IMR-90 (cell line): ENCODE measurements around the gene TOR2A. TPM values are rescaled to one million over a fixed set of nuclear protein-coding genes. Genes with fewer than 3 reads are reported as not detected.

Experiments
- ATAC-seq: fragments of 200-7000 bp; cut with Tn5 transposase; 2 replicates; pipeline ENCODE4 v1.9.1; 2020; ENCODE audit warnings: low read depth, mild to moderate bottlenecking, moderate library complexity
- BruUV-seq: library from RNA; stranded (reverse); fragments of 400-500 nt; replicated peaks from 2 replicates; lab custom pipeline; 2021; lab: Mats Ljungman, UMichigan
- CTCF ChIA-PET: fragments of 300-600 bp; formaldehyde crosslinking; extraction: SDS; loops from one replicate; lab custom pipeline; 2021; ENCODE audit warnings: antibody characterized with exemption; lab: Yijun Ruan, JAX
- POLR2A ChIA-PET: fragments of 300-600 bp; sonication (Branson Sonifier 250); formaldehyde crosslinking; loops from one replicate; lab custom pipeline; 2022; ENCODE audit warnings: antibody characterized with exemption; ENCODE audit not compliant: unreplicated experiment; lab: Charles Lee
- DNase-seq: peaks from one replicate; pipeline ENCODE4 v3.0.0; 2013
- H2AFZ ChIP-seq: replicated peaks from 2 replicates; pipeline ENCODE3; 2013; ENCODE audit warnings: low read length, mild to moderate bottlenecking; ENCODE audit not compliant: poor library complexity
- H2AK5ac ChIP-seq: 2 replicates; pipeline ENCODE4 v1.6.1; 2013; ENCODE audit warnings: low read depth, low read length, inconsistent platforms
- H2AK9ac ChIP-seq: replicated peaks from 2 replicates; pipeline ENCODE3; 2013; ENCODE audit warnings: mild to moderate bottlenecking, low read depth, low read length, moderate library complexity; ENCODE audit not compliant: poor library complexity
- H2BK120ac ChIP-seq: 2 replicates; pipeline ENCODE4 v1.6.1; 2013; ENCODE audit warnings: low read depth, low read length, inconsistent platforms
- H2BK15ac ChIP-seq: 3 replicates; pipeline ENCODE4 v1.6.1; 2013; ENCODE audit warnings: low read depth, low read length, inconsistent platforms
- H2BK20ac ChIP-seq: 2 replicates; pipeline ENCODE4 v1.6.1; 2013; ENCODE audit warnings: low read depth, mild to moderate bottlenecking, inconsistent platforms, low read length, moderate library complexity
- H2BK5ac ChIP-seq: 2 replicates; pipeline ENCODE4 v1.6.1; 2013; ENCODE audit warnings: mild to moderate bottlenecking, low read depth, low read length, inconsistent platforms; ENCODE audit not compliant: poor library complexity, severe bottlenecking
- H3K14ac ChIP-seq: replicated peaks from 2 replicates; pipeline ENCODE4 v1.6.1; 2013; ENCODE audit warnings: low read depth, low read length, inconsistent platforms
- H3K18ac ChIP-seq: 2 replicates; pipeline ENCODE4 v1.6.1; 2013; ENCODE audit warnings: low read depth, low read length, control low read depth
- H3K23ac ChIP-seq: 2 replicates; pipeline ENCODE4 v1.6.1; 2013; ENCODE audit warnings: low read depth, low read length, inconsistent platforms
- H3K27ac ChIP-seq: 2 replicates; pipeline ENCODE4 v1.5.1; 2013; ENCODE audit warnings: mild to moderate bottlenecking, control low read depth, low read length; ENCODE audit not compliant: insufficient read depth
- H3K27me3 ChIP-seq: 2 replicates; pipeline ENCODE4 v1.6.1; 2013; ENCODE audit warnings: low read length; ENCODE audit not compliant: control insufficient read depth, insufficient read depth
- H3K36me3 ChIP-seq: 2 replicates; pipeline ENCODE4 v1.6.1; 2013; ENCODE audit warnings: low read length, mixed read lengths; ENCODE audit not compliant: control insufficient read depth, insufficient read depth
- H3K4ac ChIP-seq: 2 replicates; pipeline ENCODE4 v1.6.1; 2013; ENCODE audit warnings: low read depth, low read length, inconsistent platforms
- H3K4me1 ChIP-seq: 2 replicates; pipeline ENCODE4 v1.6.1; 2013; ENCODE audit warnings: low read length, mixed read lengths; ENCODE audit not compliant: control insufficient read depth, insufficient read depth
- H3K4me2 ChIP-seq: 2 replicates; pipeline ENCODE4 v1.6.1; 2013; ENCODE audit warnings: low read depth, mild to moderate bottlenecking, control low read depth, low read length, moderate library complexity
- H3K4me3 ChIP-seq: 2 replicates; pipeline ENCODE4 v1.5.1; 2013; ENCODE audit warnings: low read depth, mild to moderate bottlenecking, control low read depth, low read length, moderate library complexity; ENCODE audit not compliant: insufficient read depth
- H3K56ac ChIP-seq: 2 replicates; pipeline ENCODE4 v1.6.1; 2013; ENCODE audit warnings: low read length, inconsistent platforms; ENCODE audit not compliant: insufficient read depth; ENCODE audit errors: extremely low read depth
- H3K79me1 ChIP-seq, 2 experiments: 2 replicates each; pipeline ENCODE4 v1.6.1; 2013; ENCODE audit warnings: low read length in 2 of 2, inconsistent platforms in 1 of 2, low read depth in 1 of 2
- H3K9ac ChIP-seq: 2 replicates; pipeline ENCODE4 v1.6.1; 2013; ENCODE audit warnings: low read depth, low read length, control low read depth
- H3K9me1 ChIP-seq: 2 replicates; pipeline ENCODE4 v1.6.1; 2013; ENCODE audit warnings: low read length, inconsistent platforms; ENCODE audit not compliant: insufficient read depth
- H3K9me3 ChIP-seq: 2 replicates; pipeline ENCODE4 v1.6.1; 2013; ENCODE audit warnings: low read length; ENCODE audit not compliant: control insufficient read depth, insufficient read depth
- H4K20me1 ChIP-seq: 2 replicates; pipeline ENCODE4 v1.6.1; 2013; ENCODE audit warnings: low read length, inconsistent platforms; ENCODE audit not compliant: insufficient read depth
- H4K5ac ChIP-seq: 2 replicates; pipeline ENCODE4 v1.6.1; 2013; ENCODE audit warnings: mild to moderate bottlenecking, low read depth, low read length, control low read depth
- H4K8ac ChIP-seq, 2 experiments: 2 replicates each; pipeline ENCODE4 v1.6.1; 2013; ENCODE audit warnings: low read depth in 2 of 2, low read length in 2 of 2, control low read depth in 1 of 2, inconsistent platforms in 1 of 2
- H4K91ac ChIP-seq: 2 replicates; pipeline ENCODE4 v1.6.1; 2013; ENCODE audit warnings: low read depth, low read length, inconsistent platforms; ENCODE audit not compliant: insufficient read depth
- CHD1 ChIP-seq: IDR thresholded peaks from 2 replicates; pipeline ENCODE4 v1.6.1; 2012; ENCODE audit warnings: low read depth, low read length, improper control_type of control experiment
- WGBS, 2 experiments: methylation state at CpG; one replicate each; pipeline versions ENCODE4 v1.1.5 to v1.1.7; 2013; ENCODE audit warnings: missing lambda C conversion rate in 2 of 2; ENCODE audit not compliant: insufficient read length in 1 of 2; ENCODE audit errors: extremely low coverage in 2 of 2; 5-methylcytosine and 5-hydroxymethylcytosine counted together
- dilution Hi-C: fragments of 300-500 bp; cut with HindIII; formaldehyde crosslinking; loops from one replicate; pipeline ENCODE4 v1.14.3; 2018; ENCODE audit warnings: low sequenced_read_pairs; ENCODE audit not compliant: unreplicated experiment
- in situ Hi-C: fragments of 300-500 bp; cut with MboI; formaldehyde crosslinking; loops from 3 replicates; pipeline ENCODE4 v1.14.3; 2019; ENCODE audit warnings: low sequenced_read_pairs, inconsistent platforms, mixed read lengths
- intact Hi-C: fragments of 100-400 bp; cut with micrococcal nuclease; formaldehyde crosslinking; loops from 2 replicates; pipeline ENCODE4 v1.10.0; 2022
- polyA plus RNA-seq, 3 experiments: library from polyadenylated mRNA; depleted of rRNA; stranded (reverse); fragments of >200 nt; gene quantifications; 2 replicates each; pipeline ENCODE4 v1.2.3, GENCODE V29; 2012; ENCODE audit warnings: low replicate concordance in 1 of 3
- total RNA-seq: library from RNA; depleted of rRNA; stranded (reverse); fragments of >200 nt; gene quantifications from 2 replicates; pipeline ENCODE4 v1.2.3, GENCODE V29; 2012

Gene TOR2A
- total and polyA plus RNA-seq, 2 of the 4 experiments (the other 2 are of a cell fraction): 0.90 to 12.5 TPM

DNA sequence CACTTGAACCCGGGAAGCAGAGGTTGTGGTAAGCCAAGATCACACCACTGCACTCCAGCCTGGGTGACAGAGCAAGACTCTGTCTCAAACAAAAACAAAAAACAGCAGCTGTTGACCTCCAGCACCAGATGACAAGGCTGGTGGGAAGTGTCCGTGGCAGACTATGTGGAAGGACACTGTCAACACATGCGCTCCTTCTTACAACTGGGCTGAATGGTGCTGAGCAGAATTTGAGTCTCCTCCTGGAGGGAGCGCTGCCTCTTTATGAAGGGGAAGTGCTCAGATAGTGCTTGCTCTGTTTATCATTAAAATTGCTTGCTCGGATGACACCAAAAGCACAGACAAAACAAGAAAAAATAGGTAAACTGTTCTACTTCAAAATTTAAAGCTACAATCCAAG is 37.5 kb downstream of the TOR2A start:
- Histone ChIP-seq H3K79me1 (no peaks in the 10 kb centered on the region), H3K9me1 (peaks cover 3% of the 10 kb centered on the region), H3K9me3 (no peaks in the 10 kb centered on the region), H3K36me3 (0 out of 2 replicates have a peak, but pooled peaks cover 2% of the 10 kb centered on the region), H2AFZ (no peak overlapping the region), H3K4me1 (no peaks in the 10 kb centered on the region), H4K5ac (no peak overlapping the region), H4K20me1 (no peaks in the 10 kb centered on the region), H3K14ac (no peak overlapping the region), H3K4me2 (no peak overlapping the region), H3K4me3 (no peak overlapping the region), H3K56ac (no peak overlapping the region), H2BK120ac (no peak overlapping the region), H2AK5ac (no peak overlapping the region), H2BK20ac (no peak overlapping the region), H3K18ac (no peak overlapping the region), H3K23ac (no peak overlapping the region), H3K27ac (no peak overlapping the region), H2BK5ac (no peak overlapping the region), H3K9ac (no peak overlapping the region), H4K8ac (no peak overlapping the region), H3K27me3 (no peaks in the 10 kb centered on the region), H2BK15ac (no peak overlapping the region), H2AK9ac (no peak overlapping the region), H3K4ac (no peak overlapping the region), H4K91ac (no peak overlapping the region)
- intact Hi-C loops (no loop called here), in situ Hi-C loops (no loop called here), dilution Hi-C loops (no loop called here)
- POLR2A ChIA-PET: no interaction called here
- ATAC-seq: no peak
- WGBS, 2 experiments: 60% methylated on average over 1 of the region's 5 CpGs; no CpG with 5 or more reads in 1 of the 2 experiments
- no TSS peak for BruUV-seq
- no peak for TF ChIP-seq CHD1
- CTCF ChIA-PET: no interaction called here
- DNase-seq: no peak
